ENCODE data around the gene GNB1L.

GRCh38 chr22:19812910-19813309 is 41.8 kb downstream of the GNB1L start:
- no peak for TF ChIP-seq EZH2 (IDR thresholded peaks at IDR 0.05; ENCODE audit: borderline replicate concordance, insufficient read depth, low read length, poor library complexity, severe bottlenecking)
- TF ChIP-seq CTCF (IDR thresholded peaks at IDR 0.05; ENCODE audit: poor library complexity, severe bottlenecking), result no peak
- TF ChIP-seq EP300 (conservative IDR thresholded peaks at IDR 0.05; ENCODE audit: poor library complexity, severe bottlenecking), result no peak
- TF ChIP-seq POLR2AphosphoS5 (IDR thresholded peaks at IDR 0.05), result no peak
- TF ChIP-seq MXI1 (conservative IDR thresholded peaks at IDR 0.05; ENCODE audit: poor library complexity, severe bottlenecking), result no peak
- TF ChIP-seq RAD21 (conservative IDR thresholded peaks at IDR 0.05), result no peak
